ENCODE measurements around the gene MISP3. TPM values are rescaled to one million over a fixed set of nuclear protein-coding genes. Genes with fewer than 3 reads are reported as not detected.

MISP3 gene
- total RNA-seq, 2 experiments from 2014 or later, result 0.39 to 0.49 TPM

GRCh38 chr19:14061081-14061749 lies 11.4 kb upstream of the MISP3 start:
- Mint-ChIP-seq H3K27ac (no peak overlapping the region), H3K27me3 (peaks cover 34% of the 10 kb centered on the region), H3K4me1 (ENCODE audit: low read depth) (peaks cover 10% of the 10 kb centered on the region), H3K4me3 (no peak overlapping the region), H3K9me3 (no peaks in the 10 kb centered on the region), H3K36me3 (ENCODE audit: low read depth) (no peaks in the 10 kb centered on the region)
- ChIA-PET POLR2A (interaction anchor here (0.8 kb wide), 1 partner anchor 30 kb away, joined by 4 read pairs; the partner anchor contains the start of gene IL27RA), CTCF (interaction anchor here (1.0 kb wide), 1 partner anchor 182 kb away, joined by 3 read pairs; no protein-coding TSS in a partner anchor)
- Histone ChIP-seq H3K36me3 (ENCODE audit: insufficient read depth, low read length) (no peaks in the 10 kb centered on the region), H3K27me3 (ENCODE audit: control insufficient read depth in 1 of 2, insufficient read depth in 2 of 2, low read length in 2 of 2) (peaks cover 28 to 32% of the 10 kb centered on the region in 2 experiments), H3K27ac (ENCODE audit: low read depth in 1 of 2, low read length in 2 of 2) (no peak overlapping the region), H3K4me1 (ENCODE audit: insufficient read depth, low read length) (peaks cover 24% of the 10 kb centered on the region), H3K9me3 (ENCODE audit: control insufficient read depth in 1 of 2, insufficient read depth in 1 of 2, low read length in 2 of 2) (peaks cover 0 to 4% of the 10 kb centered on the region in 2 experiments), H3K4me3 (ENCODE audit: low read length) (no peak overlapping the region)
- ATAC-seq (ENCODE audit: poor library complexity) (no peak), DNase-seq (no peak)
- no peak for TF ChIP-seq CTCF (IDR thresholded peaks at IDR 0.05)
- intact Hi-C loops (cut with DNase I, micrococcal nuclease), result no loop called here

- H3K27me3 Mint-ChIP-seq, result peaks cover 34% of the 10 kb centered on the region
- intact Hi-C loops (cut with DNase I, micrococcal nuclease), result no loop called here
- Histone ChIP-seq H3K4me1 (ENCODE audit: insufficient read depth, low read length) (peaks cover 22% of the 10 kb centered on the region), H3K36me3 (ENCODE audit: insufficient read depth, low read length) (no peaks in the 10 kb centered on the region), H3K27ac (ENCODE audit: low read depth in 1 of 2, low read length in 2 of 2) (no peak within 1 kb of the TSS), H3K4me3 (ENCODE audit: low read length) (no peak within 1 kb of the TSS), H3K27me3 (ENCODE audit: control insufficient read depth in 1 of 2, insufficient read depth in 2 of 2, low read length in 2 of 2) (peaks cover 28 to 32% of the 10 kb centered on the region in 2 experiments), H3K9me3 (ENCODE audit: control insufficient read depth in 1 of 2, insufficient read depth in 1 of 2, low read length in 2 of 2) (peaks cover 0 to 4% of the 10 kb centered on the region in 2 experiments)
- CTCF ChIA-PET, result no interaction called here
- H3K27ac Mint-ChIP-seq, result no peak within 1 kb of the TSS
- peaks cover 10% of the 10 kb centered on the region for H3K4me1 Mint-ChIP-seq (ENCODE audit: low read depth)
- ATAC-seq (ENCODE audit: poor library complexity) (no peak), DNase-seq (no peak)
- H3K36me3 Mint-ChIP-seq (ENCODE audit: low read depth), result no peaks in the 10 kb centered on the region
- H3K4me3 Mint-ChIP-seq, result no peak within 1 kb of the TSS
- H3K9me3 Mint-ChIP-seq, result no peaks in the 10 kb centered on the region
- POLR2A ChIA-PET, result no interaction called here
- TF ChIP-seq CTCF (IDR thresholded peaks at IDR 0.05), result no peak
These were observed 10.6 kb upstream of the MISP3 start, which contains the start of gene PALM3 for GRCh38 chr19:14061751-14062557. Gene PALM3, minus strand, starts transcription at chr19:14062076. Its CDS starts 96 bp downstream, at chr19:14061980.

- POLR2A ChIA-PET, result no interaction called here
- H3K36me3 ChIP-seq (ENCODE audit: insufficient read depth, low read length), result no peaks in the 10 kb centered on the region
- Mint-ChIP-seq H3K27me3 (peaks cover 34% of the 10 kb centered on the region), H3K4me3 (no peak overlapping the region), H3K4me1 (ENCODE audit: low read depth) (peaks cover 10% of the 10 kb centered on the region), H3K9me3 (no peaks in the 10 kb centered on the region), H3K27ac (no peak overlapping the region), H3K36me3 (ENCODE audit: low read depth) (no peaks in the 10 kb centered on the region)
- intact Hi-C loops (cut with DNase I, micrococcal nuclease), result no loop called here
- DNase-seq, result no peak
- no peak for ATAC-seq (ENCODE audit: poor library complexity)
- CTCF ChIA-PET, result no interaction called here
- no peak overlapping the region for H3K4me3 ChIP-seq (ENCODE audit: low read length)
- no peak overlapping the region for H3K27ac ChIP-seq (ENCODE audit: low read depth in 1 of 2, low read length in 2 of 2)
- peaks cover 0 to 4% of the 10 kb centered on the region in 2 experiments for H3K9me3 ChIP-seq (ENCODE audit: control insufficient read depth in 1 of 2, insufficient read depth in 1 of 2, low read length in 2 of 2)
- TF ChIP-seq CTCF (IDR thresholded peaks at IDR 0.05), result no peak
- peaks cover 28 to 32% of the 10 kb centered on the region in 2 experiments for H3K27me3 ChIP-seq (ENCODE audit: control insufficient read depth in 1 of 2, insufficient read depth in 2 of 2, low read length in 2 of 2)
- peaks cover 18% of the 10 kb centered on the region for H3K4me1 ChIP-seq (ENCODE audit: insufficient read depth, low read length)
These were observed 10.1 kb upstream of the MISP3 start for GRCh38 chr19:14062558-14062855.

Measured in CD4-positive, alpha-beta T cell (primary cell).